Femur (tissue), 1 donor: ENCODE results near the gene PDE3A.
A peak's percentile ranks its signal among the peaks of the same experiment; 100 is the strongest.
"Not testable (repeated sequence)": the region's sequence is repeated elsewhere in the genome, so short reads cannot be mapped to it uniquely, and the experiment has no call there.

Experiments used
- DNase-seq: peaks from one replicate; pipeline ENCODE4 v3.0.0-alpha.2; 2017

Gene PDE3A

GRCh38 chr12:20368114-20368650 lies at the start of gene PDE3A:
Gene PDE3A, plus strand, starts transcription at chr12:20368537. Its CDS starts 748 bp downstream, at chr12:20369285.
- peak; percentile 89 for DNase-seq

- no peak for DNase-seq
Measured at GRCh38 chr12:20319366-20319765, 49.0 kb upstream of the PDE3A start.

GRCh38 chr12:20320552-20320951 lies 47.8 kb upstream of the PDE3A start:
- DNase-seq, result no peak

- not testable (repeated sequence) for DNase-seq
Measured at GRCh38 chr12:20330826-20331505, 37.4 kb upstream of the PDE3A start.

- DNase-seq, result no peak
Measured at GRCh38 chr12:20339060-20339459, 29.3 kb upstream of the PDE3A start.

- DNase-seq, result no peak
Measured at GRCh38 chr12:20342111-20342510, 26.2 kb upstream of the PDE3A start.

- DNase-seq, result no peak
Measured at GRCh38 chr12:20345866-20346265, 22.5 kb upstream of the PDE3A start.

GRCh38 chr12:20350026-20350425 lies 18.3 kb upstream of the PDE3A start:
- DNase-seq, result no peak

- DNase-seq, result no peak
Measured at GRCh38 chr12:20350495-20350894, 17.8 kb upstream of the PDE3A start.

GRCh38 chr12:20351406-20351805 lies 16.9 kb upstream of the PDE3A start:
- peak; percentile 23 for DNase-seq

- DNase-seq, result no peak
Measured at GRCh38 chr12:20356048-20356447, 12.3 kb upstream of the PDE3A start.

GRCh38 chr12:20360407-20360806 lies 7.9 kb upstream of the PDE3A start:
- DNase-seq, result no peak

- DNase-seq, result no peak
Measured at GRCh38 chr12:20361416-20361815, 6.9 kb upstream of the PDE3A start.

GRCh38 chr12:20364501-20364900 lies 3.8 kb upstream of the PDE3A start:
- no peak for DNase-seq

- no peak for DNase-seq
Measured at GRCh38 chr12:20366776-20367409, 1.4 kb upstream of the PDE3A start.

- DNase-seq, result no peak
Measured at GRCh38 chr12:20367583-20368113, 689 bp upstream of the PDE3A start.

GRCh38 chr12:20368651-20369304 lies 441 bp downstream of the PDE3A start:
- DNase-seq, result peak; percentile 58

- peak; percentile 84 for DNase-seq
Measured at GRCh38 chr12:20369305-20370013, 1.1 kb downstream of the PDE3A start.

GRCh38 chr12:20370014-20370386 lies 1.7 kb downstream of the PDE3A start:
- DNase-seq, result peak; percentile 52

GRCh38 chr12:20370866-20371519 lies 2.7 kb downstream of the PDE3A start:
- DNase-seq, result no peak

GRCh38 chr12:20372326-20373096 lies 4.2 kb downstream of the PDE3A start:
- DNase-seq, result no peak

- no peak for DNase-seq
Measured at GRCh38 chr12:20374795-20375194, 6.5 kb downstream of the PDE3A start.
